Measurements from ENCODE around the gene GPRASP1. TPM values are rescaled to one million over a fixed set of nuclear protein-coding genes. Genes with fewer than 3 reads are reported as not detected.

GPRASP1 gene
- total RNA-seq, result 2.9 and 3.5 TPM in 2 replicates

DNA sequence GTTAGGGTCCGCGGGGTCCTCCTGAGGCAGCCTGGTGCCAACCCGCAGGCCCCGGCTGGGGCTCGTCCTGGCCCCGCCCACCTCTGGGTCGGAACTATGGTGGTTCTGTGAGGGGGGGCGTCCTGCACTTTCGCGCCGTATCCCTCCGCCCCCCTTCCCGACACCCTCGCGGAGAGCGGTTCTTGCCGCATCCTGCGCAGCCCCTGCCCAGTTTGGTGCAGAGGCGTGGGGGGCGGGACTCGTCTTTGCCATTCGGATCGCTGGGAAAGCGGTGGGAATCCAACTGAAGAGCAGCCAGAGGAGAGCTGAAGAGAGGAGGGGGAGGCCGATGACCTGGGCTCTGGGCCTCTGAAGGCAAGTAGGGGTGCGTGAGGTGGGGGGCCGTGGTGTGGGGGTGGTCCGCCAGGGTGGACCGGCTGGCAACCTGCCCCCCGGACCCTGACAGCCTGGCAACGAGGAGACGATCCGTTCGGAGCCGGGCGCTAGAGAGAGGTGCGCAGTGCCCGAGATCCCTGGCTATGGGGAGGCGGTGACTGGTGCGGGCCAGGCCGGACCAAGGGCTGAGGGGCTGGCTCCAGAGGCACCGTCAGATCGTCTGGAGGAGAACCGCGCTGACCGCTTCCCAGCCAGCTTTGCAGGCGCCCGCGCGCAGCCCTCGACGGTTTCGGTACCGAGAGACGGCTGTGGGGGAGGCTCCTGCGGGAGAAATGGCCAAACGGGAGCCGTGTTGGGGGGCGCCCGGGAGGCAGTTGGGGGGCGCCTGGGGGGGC is at the start of gene GPRASP1:
TSS of gene GPRASP1 (plus strand) at position 242 of the 770 bp plus-strand sequence. CDS start 2,431 bp downstream, outside the sequence.
- peak within 1 kb of the TSS; percentile 83 for H3K4me2 ChIP-seq (ENCODE audit: insufficient read depth, low read length)
- no peaks in the 10 kb centered on the region for H3K27me3 ChIP-seq (ENCODE audit: insufficient read depth, low read length)
- no peaks in the 10 kb centered on the region for H3K79me2 ChIP-seq (ENCODE audit: insufficient read depth, low read length)
- DNase-seq (ENCODE audit: insufficient read length, low spot score, missing footprints), result peak; percentile 78
- H3K9me3 ChIP-seq (ENCODE audit: low read depth, low read length), result no peaks in the 10 kb centered on the region
- no peaks in the 10 kb centered on the region for H4K20me1 ChIP-seq (ENCODE audit: insufficient read depth, low read length)
- H2AFZ ChIP-seq (ENCODE audit: low read length), result peak within 1 kb of the TSS; percentile 41
- H3K36me3 ChIP-seq (ENCODE audit: insufficient read depth, low read length), result no peaks in the 10 kb centered on the region
- H3K4me3 ChIP-seq (ENCODE audit: insufficient read depth, low read length), result peak within 1 kb of the TSS; percentile 72
- H3K4me1 ChIP-seq (ENCODE audit: insufficient read depth, low read length), result peaks cover 4% of the 10 kb centered on the region
- TF ChIP-seq, protein P1, sequence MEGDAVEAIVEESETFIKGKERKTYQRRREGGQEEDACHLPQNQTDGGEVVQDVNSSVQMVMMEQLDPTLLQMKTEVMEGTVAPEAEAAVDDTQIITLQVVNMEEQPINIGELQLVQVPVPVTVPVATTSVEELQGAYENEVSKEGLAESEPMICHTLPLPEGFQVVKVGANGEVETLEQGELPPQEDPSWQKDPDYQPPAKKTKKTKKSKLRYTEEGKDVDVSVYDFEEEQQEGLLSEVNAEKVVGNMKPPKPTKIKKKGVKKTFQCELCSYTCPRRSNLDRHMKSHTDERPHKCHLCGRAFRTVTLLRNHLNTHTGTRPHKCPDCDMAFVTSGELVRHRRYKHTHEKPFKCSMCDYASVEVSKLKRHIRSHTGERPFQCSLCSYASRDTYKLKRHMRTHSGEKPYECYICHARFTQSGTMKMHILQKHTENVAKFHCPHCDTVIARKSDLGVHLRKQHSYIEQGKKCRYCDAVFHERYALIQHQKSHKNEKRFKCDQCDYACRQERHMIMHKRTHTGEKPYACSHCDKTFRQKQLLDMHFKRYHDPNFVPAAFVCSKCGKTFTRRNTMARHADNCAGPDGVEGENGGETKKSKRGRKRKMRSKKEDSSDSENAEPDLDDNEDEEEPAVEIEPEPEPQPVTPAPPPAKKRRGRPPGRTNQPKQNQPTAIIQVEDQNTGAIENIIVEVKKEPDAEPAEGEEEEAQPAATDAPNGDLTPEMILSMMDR (IDR thresholded peaks at IDR 0.05; ENCODE audit: extremely low read depth, low read depth, low read length), result no peak
- H3K27ac ChIP-seq (ENCODE audit: low read depth, low read length), result no peak within 1 kb of the TSS

DNA sequence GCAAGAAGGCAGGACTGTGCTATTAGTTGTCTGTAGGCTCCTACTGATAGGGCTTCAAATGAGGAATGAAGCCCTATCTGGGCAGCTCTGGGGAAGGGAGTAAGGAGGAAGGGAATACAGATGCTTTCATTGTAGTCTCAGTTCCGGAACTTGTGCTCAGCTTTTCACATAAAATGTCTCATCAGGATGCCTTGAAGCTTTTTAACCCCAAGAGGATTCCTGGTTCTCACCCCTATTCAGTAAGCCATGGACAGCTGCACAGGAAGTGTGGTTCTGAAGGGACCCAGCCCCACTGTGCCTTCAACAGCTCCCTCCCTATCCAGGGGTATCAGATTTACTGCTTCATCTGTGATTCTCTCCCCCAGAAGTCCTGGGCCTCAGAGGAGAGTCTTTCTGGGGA is 47.0 kb upstream of the GPRASP1 start:
- Histone ChIP-seq H3K27me3 (ENCODE audit: insufficient read depth, low read length) (no peaks in the 10 kb centered on the region), H3K4me2 (ENCODE audit: insufficient read depth, low read length) (no peak overlapping the region), H4K20me1 (ENCODE audit: insufficient read depth, low read length) (peaks cover 9% of the 10 kb centered on the region), H3K27ac (ENCODE audit: low read depth, low read length) (no peak overlapping the region), H3K79me2 (ENCODE audit: insufficient read depth, low read length) (peaks cover 15% of the 10 kb centered on the region), H2AFZ (ENCODE audit: low read length) (no peak overlapping the region), H3K9me3 (ENCODE audit: low read depth, low read length) (no peaks in the 10 kb centered on the region), H3K4me1 (ENCODE audit: insufficient read depth, low read length) (peaks cover 5% of the 10 kb centered on the region), H3K4me3 (ENCODE audit: insufficient read depth, low read length) (no peak overlapping the region), H3K36me3 (ENCODE audit: insufficient read depth, low read length) (peaks cover 12% of the 10 kb centered on the region)
- TF ChIP-seq, protein P1 (IDR thresholded peaks at IDR 0.05; ENCODE audit: extremely low read depth, low read depth, low read length), result no peak
- no peak for DNase-seq (ENCODE audit: insufficient read length, low spot score, missing footprints)

DNA sequence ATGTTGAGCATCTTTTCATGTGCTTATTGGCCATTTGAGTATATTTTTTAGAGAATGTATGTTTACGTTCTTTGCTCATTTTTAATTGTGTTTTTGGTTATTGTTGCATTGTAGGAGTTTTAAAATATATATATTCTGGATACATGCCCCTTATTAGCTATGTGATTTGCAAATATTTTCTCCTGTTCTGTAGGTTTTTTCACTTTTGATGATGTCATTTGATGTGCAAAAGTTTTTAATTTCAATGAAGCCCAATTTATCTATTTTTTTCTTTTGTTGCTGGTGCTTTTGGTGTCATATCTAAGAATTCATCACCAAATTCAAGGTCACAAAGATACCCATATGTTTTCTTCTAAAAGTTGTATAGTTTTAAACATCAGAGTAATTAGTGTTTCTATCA is 45.2 kb upstream of the GPRASP1 start:
- Histone ChIP-seq H3K9me3 (ENCODE audit: low read depth, low read length) (no peaks in the 10 kb centered on the region), H3K4me1 (ENCODE audit: insufficient read depth, low read length) (no peaks in the 10 kb centered on the region), H3K4me3 (ENCODE audit: insufficient read depth, low read length) (no peak overlapping the region), H3K27ac (ENCODE audit: low read depth, low read length) (no peak overlapping the region), H3K79me2 (ENCODE audit: insufficient read depth, low read length) (peaks cover 7% of the 10 kb centered on the region), H2AFZ (ENCODE audit: low read length) (no peak overlapping the region), H3K4me2 (ENCODE audit: insufficient read depth, low read length) (no peak overlapping the region), H3K36me3 (ENCODE audit: insufficient read depth, low read length) (peaks cover 12% of the 10 kb centered on the region), H3K27me3 (ENCODE audit: insufficient read depth, low read length) (no peaks in the 10 kb centered on the region), H4K20me1 (ENCODE audit: insufficient read depth, low read length) (peaks cover 6% of the 10 kb centered on the region)
- TF ChIP-seq, protein P1 (IDR thresholded peaks at IDR 0.05; ENCODE audit: extremely low read depth, low read depth, low read length), result no peak
- DNase-seq (ENCODE audit: insufficient read length, low spot score, missing footprints), result no peak

DNA sequence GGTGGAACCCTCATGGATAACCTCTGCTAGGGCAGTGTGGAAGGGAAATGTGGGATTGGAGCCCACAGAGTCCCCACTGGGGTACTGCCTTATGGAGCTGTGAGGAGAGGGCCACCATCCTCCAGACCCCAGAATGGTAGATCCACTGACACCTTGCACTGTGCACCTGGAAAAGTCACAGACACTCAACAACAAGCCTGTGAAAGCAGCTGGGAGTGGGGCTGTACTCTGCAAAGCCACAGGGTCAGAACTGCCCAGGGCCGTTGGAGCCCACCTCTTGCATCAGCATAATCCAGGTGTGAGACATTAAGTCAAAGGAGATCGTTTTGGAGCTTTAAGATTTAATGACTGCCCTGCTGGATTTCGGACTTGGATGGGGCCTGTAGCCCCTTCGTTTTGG is 40.4 kb upstream of the GPRASP1 start:
- H4K20me1 ChIP-seq (ENCODE audit: insufficient read depth, low read length), result no peaks in the 10 kb centered on the region
- H3K27ac ChIP-seq (ENCODE audit: low read depth, low read length), result no peak overlapping the region
- H3K79me2 ChIP-seq (ENCODE audit: insufficient read depth, low read length), result peaks cover 3% of the 10 kb centered on the region

More for the DNA sequence above, 40.4 kb upstream of the GPRASP1 start:
- Histone ChIP-seq H3K27me3 (ENCODE audit: insufficient read depth, low read length) (no peaks in the 10 kb centered on the region), H3K4me1 (ENCODE audit: insufficient read depth, low read length) (no peaks in the 10 kb centered on the region), H2AFZ (ENCODE audit: low read length) (no peak overlapping the region), H3K9me3 (ENCODE audit: low read depth, low read length) (no peaks in the 10 kb centered on the region), H3K4me2 (ENCODE audit: insufficient read depth, low read length) (no peak overlapping the region), H3K4me3 (ENCODE audit: insufficient read depth, low read length) (no peak overlapping the region), H3K36me3 (ENCODE audit: insufficient read depth, low read length) (no peaks in the 10 kb centered on the region)
- no peak for DNase-seq (ENCODE audit: insufficient read length, low spot score, missing footprints)
- TF ChIP-seq, protein P1 (IDR thresholded peaks at IDR 0.05; ENCODE audit: extremely low read depth, low read depth, low read length), result no peak

Measured in osteoblast (primary cell).